HepG2 (cell line): ENCODE measurements around the gene C2orf74. TPM values are rescaled to one million over a fixed set of nuclear protein-coding genes. Genes with fewer than 3 reads are reported as not detected.

Experiments used
- ATRX ChIP-seq: sonication (generic); formaldehyde crosslinking; IDR thresholded peaks from 2 replicates; pipeline ENCODE4 v1.4.0; 2020; ENCODE audit warnings: missing genetic modification reagents, borderline replicate concordance
- CEBPB ChIP-seq: IDR thresholded peaks from 2 replicates; pipeline ENCODE4 v1.6.1; 2011; ENCODE audit warnings: low read depth, low read length, improper control_type of control experiment, borderline replicate concordance
- FOSL1 ChIP-seq: sonication (generic); formaldehyde crosslinking; IDR thresholded peaks from 2 replicates; pipeline ENCODE4 v1.9.0; 2021; ENCODE audit warnings: missing genetic modification reagents, borderline replicate concordance
- FOXP1 ChIP-seq, 2 experiments: fragments of 450-650 bp in 1 of 2; IDR thresholded peaks; 2 replicates each; pipeline ENCODE4 v1.6.1; 2017 to 2018; ENCODE audit warnings: antibody characterized with exemption in 1 of 2
- JDP2 ChIP-seq: sonication (generic); formaldehyde crosslinking; IDR thresholded peaks from 2 replicates; pipeline ENCODE4 v1.8.1; 2022; ENCODE audit warnings: missing genetic modification reagents, borderline replicate concordance
- KAT8 ChIP-seq: IDR thresholded peaks from 2 replicates; pipeline ENCODE4 v1.6.1; 2016; ENCODE audit warnings: missing genetic modification reagents, missing compliant biosample characterization
- KLF11 ChIP-seq: IDR thresholded peaks from 2 replicates; pipeline ENCODE4 v1.6.1; 2016; ENCODE audit warnings: missing compliant biosample characterization
- MATR3 ChIP-seq: sonication (generic); formaldehyde crosslinking; IDR thresholded peaks from 2 replicates; pipeline ENCODE4 v1.4.0; 2020; ENCODE audit warnings: missing genetic modification reagents
- MYC ChIP-seq: sonication (generic); formaldehyde crosslinking; IDR thresholded peaks from 2 replicates; pipeline ENCODE4 v1.9.0; 2021; ENCODE audit warnings: missing genetic modification reagents, borderline replicate concordance
- PPARG ChIP-seq: conservative IDR thresholded peaks from 2 replicates; pipeline ENCODE4 v1.6.1; 2016; ENCODE audit warnings: missing biosample characterization, missing genetic modification reagents
- SKI ChIP-seq: fragments of 450-650 bp; IDR thresholded peaks from one replicate; pipeline ENCODE4 v1.6.1; 2018; ENCODE audit warnings: mild to moderate bottlenecking; ENCODE audit not compliant: partially characterized antibody
- U2AF1 ChIP-seq: fragments of 200-400 bp; formaldehyde crosslinking; optimal IDR thresholded peaks from 2 replicates; pipeline ENCODE3; 2017; ENCODE audit warnings: mild to moderate bottlenecking, low read depth, low read length
- ZNF143 ChIP-seq: sonication (generic); formaldehyde crosslinking; IDR thresholded peaks from 2 replicates; pipeline ENCODE4 v1.4.0; 2020; ENCODE audit warnings: missing genetic modification reagents
- ZNF235 ChIP-seq: sonication (generic); formaldehyde crosslinking; IDR thresholded peaks from 2 replicates; pipeline ENCODE4 v1.8.1; 2023; ENCODE audit warnings: mild to moderate bottlenecking, missing genetic modification reagents, borderline replicate concordance
- ZNF3 ChIP-seq: IDR thresholded peaks from 2 replicates; pipeline ENCODE4 v1.7.0; 2017; ENCODE audit warnings: inconsistent platforms
- ZNF343 ChIP-seq: sonication (generic); formaldehyde crosslinking; IDR thresholded peaks from 2 replicates; pipeline ENCODE4 v1.4.0; 2020; ENCODE audit warnings: mild to moderate bottlenecking, missing genetic modification reagents
- ZNF556 ChIP-seq: sonication (generic); formaldehyde crosslinking; IDR thresholded peaks from 2 replicates; pipeline ENCODE4 v1.4.0; 2020; ENCODE audit warnings: mild to moderate bottlenecking, missing genetic modification reagents, borderline replicate concordance
- ZNF792 ChIP-seq: IDR thresholded peaks from 2 replicates; pipeline ENCODE4 v1.6.1; 2016
- ZNF878 ChIP-seq: sonication (generic); formaldehyde crosslinking; IDR thresholded peaks from 2 replicates; pipeline ENCODE4 v1.8.1; 2023; ENCODE audit warnings: mild to moderate bottlenecking, missing genetic modification reagents, moderate library complexity
- ZNF879 ChIP-seq: sonication (generic); formaldehyde crosslinking; IDR thresholded peaks from 2 replicates; pipeline ENCODE4 v1.8.1; 2023; ENCODE audit warnings: missing genetic modification reagents
- polyA plus RNA-seq, 8 experiments: library from polyadenylated mRNA; depleted of rRNA in 3 of 8; stranded (reverse) in 7 of 8; unstranded in 1 of 8; fragments of >200 nt; fragmentation: Illumina TruSeq in 4 of 8; extraction: Trizol in 4 of 8; gene quantifications; 2 replicates each; pipeline versions ENCODE4 v1.2.1 to v1.2.3, GENCODE V29; 2011 to 2016; ENCODE audit warnings: low read depth in 4 of 8, missing spikeins in 1 of 8, mixed read lengths in 1 of 8; ENCODE audit not compliant: insufficient read depth in 1 of 8
- total RNA-seq, 5 experiments: library from RNA; depleted of rRNA; stranded (reverse); fragments of >200 nt; fragmentation: Illumina TruSeq; extraction: Trizol; gene quantifications; 2 replicates each; pipeline ENCODE4 v1.2.3, GENCODE V29; 2016; ENCODE audit warnings: low read depth in 1 of 5
- TF ChIP-seq, protein P1 (sequence below): sonication (generic); formaldehyde crosslinking; IDR thresholded peaks from 2 replicates; pipeline ENCODE4 v1.5.1; 2020; ENCODE audit warnings: mild to moderate bottlenecking, missing genetic modification reagents, moderate library complexity
- TF ChIP-seq, protein P2 (sequence below): sonication (generic); formaldehyde crosslinking; IDR thresholded peaks from 2 replicates; pipeline ENCODE4 v1.4.0; 2020; ENCODE audit warnings: mild to moderate bottlenecking, missing genetic modification reagents
- TF ChIP-seq, protein P3 (sequence below): sonication (generic); formaldehyde crosslinking; IDR thresholded peaks from 2 replicates; pipeline ENCODE4 v1.8.0; 2022; ENCODE audit warnings: mild to moderate bottlenecking, missing genetic modification reagents, moderate library complexity
- TF ChIP-seq, protein P4 (sequence below): sonication (generic); formaldehyde crosslinking; conservative IDR thresholded peaks from 2 replicates; pipeline ENCODE4 v1.4.0; 2020; ENCODE audit warnings: missing genetic modification reagents
- TF ChIP-seq, protein P5 (sequence below): sonication (generic); formaldehyde crosslinking; conservative IDR thresholded peaks from 2 replicates; pipeline ENCODE4 v1.8.0; 2022; ENCODE audit warnings: low read depth, missing genetic modification reagents

Gene C2orf74
- total and polyA plus RNA-seq, 2 of the 13 experiments (the other 11 are each of a cell fraction or from before 2014, with no cell fraction given) = 10.6 to 13.8 TPM

DNA sequence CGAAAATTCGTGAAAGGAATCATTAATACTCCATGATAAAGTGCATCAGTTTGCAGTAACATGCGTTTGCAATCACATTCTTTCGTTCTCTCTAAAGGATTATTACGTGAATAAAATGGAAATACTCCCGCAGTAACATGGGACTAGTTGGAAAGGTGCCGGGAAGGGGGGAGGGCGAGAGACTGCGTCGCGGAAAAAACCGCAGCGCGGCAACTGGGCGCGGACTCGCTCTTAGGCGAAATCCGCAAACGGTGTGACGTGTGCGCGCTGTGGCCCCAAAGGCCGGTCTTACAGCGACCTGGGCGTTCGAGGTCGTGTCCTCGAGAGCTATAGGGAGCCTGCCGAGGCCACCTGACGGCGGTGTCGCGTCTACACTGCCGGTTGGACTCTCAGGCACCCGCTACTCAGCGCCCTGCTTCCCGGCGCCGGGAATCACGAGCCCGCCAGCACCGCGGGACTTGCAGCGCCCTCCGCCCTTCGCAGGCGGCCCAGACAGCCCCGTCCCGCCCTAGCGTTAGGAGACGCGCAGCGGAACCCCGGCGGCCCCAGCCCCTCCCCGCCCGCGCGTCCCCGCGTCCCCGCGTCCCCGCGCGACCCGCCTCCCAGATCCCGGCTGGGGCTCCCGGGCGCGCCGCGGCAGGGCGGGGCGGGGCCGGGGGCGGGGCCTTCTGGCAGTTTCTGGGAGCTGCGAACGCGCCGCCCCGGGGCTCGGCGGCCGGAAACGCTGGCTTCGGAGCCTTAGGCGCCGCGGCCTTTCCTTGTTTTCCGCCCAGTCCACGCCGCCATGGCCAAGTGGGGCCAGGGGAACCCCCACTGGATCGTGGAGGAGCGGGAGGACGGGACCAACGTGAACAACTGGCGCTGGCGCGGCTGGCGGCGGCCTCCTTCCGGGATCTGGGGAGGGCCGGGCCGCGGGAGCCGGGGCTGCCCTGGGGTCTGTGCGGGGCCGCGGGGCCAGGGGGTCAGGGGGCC is 15.1 kb downstream of the C2orf74 start (continued):
- TF ChIP-seq, protein P1, sequence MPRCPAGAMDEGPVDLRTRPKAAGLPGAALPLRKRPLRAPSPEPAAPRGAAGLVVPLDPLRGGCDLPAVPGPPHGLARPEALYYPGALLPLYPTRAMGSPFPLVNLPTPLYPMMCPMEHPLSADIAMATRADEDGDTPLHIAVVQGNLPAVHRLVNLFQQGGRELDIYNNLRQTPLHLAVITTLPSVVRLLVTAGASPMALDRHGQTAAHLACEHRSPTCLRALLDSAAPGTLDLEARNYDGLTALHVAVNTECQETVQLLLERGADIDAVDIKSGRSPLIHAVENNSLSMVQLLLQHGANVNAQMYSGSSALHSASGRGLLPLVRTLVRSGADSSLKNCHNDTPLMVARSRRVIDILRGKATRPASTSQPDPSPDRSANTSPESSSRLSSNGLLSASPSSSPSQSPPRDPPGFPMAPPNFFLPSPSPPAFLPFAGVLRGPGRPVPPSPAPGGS (CRISPR knock-in tag) = peak; percentile 76; the same call in 1 of the 2 replicates
- TF ChIP-seq FOXP1 (IDR thresholded peaks at IDR 0.05) (no peak), FOXP1 (CRISPR knock-in tag; IDR thresholded peaks at IDR 0.05) (no peak; the same call in 1 of the 2 replicates), ZNF3 (CRISPR knock-in tag) (peak; percentile 66; the same call in 1 of the 2 replicates), KLF11 (CRISPR knock-in tag) (no peak), ZNF235 (CRISPR knock-in tag) (peak; percentile 82; the same call in 1 of the 2 replicates), PPARG (0 out of 2 replicates have a peak, but pooled peaks have one; percentile 71), MATR3 (no peak), CEBPB (no peak), FOSL1 (CRISPR knock-in tag) (no peak), KAT8 (CRISPR knock-in tag) (peak; percentile 83; the same call in 1 of the 2 replicates), ZNF556 (peak; percentile 88; the same call in 1 of the 2 replicates), JDP2 (CRISPR knock-in tag) (no peak; the same call in 1 of the 2 replicates), ATRX (CRISPR knock-in tag) (no peak), ZNF792 (CRISPR knock-in tag) (peak; percentile 92), ZNF343 (CRISPR knock-in tag) (peak; percentile 98), SKI (peak; percentile 94), ZNF878 (CRISPR knock-in tag) (peak; percentile 92; the same call in 1 of the 2 replicates), ZNF143 (CRISPR knock-in tag) (no peak; the same call in none of the 2 replicates), ZNF879 (CRISPR knock-in tag) (peak; percentile 83), MYC (CRISPR knock-in tag) (peak; percentile 83; the same call in 1 of the 2 replicates), U2AF1 (no peak)
- TF ChIP-seq, protein P2, sequence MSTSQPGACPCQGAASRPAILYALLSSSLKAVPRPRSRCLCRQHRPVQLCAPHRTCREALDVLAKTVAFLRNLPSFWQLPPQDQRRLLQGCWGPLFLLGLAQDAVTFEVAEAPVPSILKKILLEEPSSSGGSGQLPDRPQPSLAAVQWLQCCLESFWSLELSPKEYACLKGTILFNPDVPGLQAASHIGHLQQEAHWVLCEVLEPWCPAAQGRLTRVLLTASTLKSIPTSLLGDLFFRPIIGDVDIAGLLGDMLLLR = peak; percentile 69
- TF ChIP-seq, protein P3, sequence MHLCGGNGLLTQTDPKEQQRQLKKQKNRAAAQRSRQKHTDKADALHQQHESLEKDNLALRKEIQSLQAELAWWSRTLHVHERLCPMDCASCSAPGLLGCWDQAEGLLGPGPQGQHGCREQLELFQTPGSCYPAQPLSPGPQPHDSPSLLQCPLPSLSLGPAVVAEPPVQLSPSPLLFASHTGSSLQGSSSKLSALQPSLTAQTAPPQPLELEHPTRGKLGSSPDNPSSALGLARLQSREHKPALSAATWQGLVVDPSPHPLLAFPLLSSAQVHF (CRISPR knock-in tag) = peak; percentile 96
- TF ChIP-seq, protein P4, sequence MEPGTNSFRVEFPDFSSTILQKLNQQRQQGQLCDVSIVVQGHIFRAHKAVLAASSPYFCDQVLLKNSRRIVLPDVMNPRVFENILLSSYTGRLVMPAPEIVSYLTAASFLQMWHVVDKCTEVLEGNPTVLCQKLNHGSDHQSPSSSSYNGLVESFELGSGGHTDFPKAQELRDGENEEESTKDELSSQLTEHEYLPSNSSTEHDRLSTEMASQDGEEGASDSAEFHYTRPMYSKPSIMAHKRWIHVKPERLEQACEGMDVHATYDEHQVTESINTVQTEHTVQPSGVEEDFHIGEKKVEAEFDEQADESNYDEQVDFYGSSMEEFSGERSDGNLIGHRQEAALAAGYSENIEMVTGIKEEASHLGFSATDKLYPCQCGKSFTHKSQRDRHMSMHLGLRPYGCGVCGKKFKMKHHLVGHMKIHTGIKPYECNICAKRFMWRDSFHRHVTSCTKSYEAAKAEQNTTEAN (CRISPR knock-in tag) = peak; percentile 83
- TF ChIP-seq, protein P5, sequence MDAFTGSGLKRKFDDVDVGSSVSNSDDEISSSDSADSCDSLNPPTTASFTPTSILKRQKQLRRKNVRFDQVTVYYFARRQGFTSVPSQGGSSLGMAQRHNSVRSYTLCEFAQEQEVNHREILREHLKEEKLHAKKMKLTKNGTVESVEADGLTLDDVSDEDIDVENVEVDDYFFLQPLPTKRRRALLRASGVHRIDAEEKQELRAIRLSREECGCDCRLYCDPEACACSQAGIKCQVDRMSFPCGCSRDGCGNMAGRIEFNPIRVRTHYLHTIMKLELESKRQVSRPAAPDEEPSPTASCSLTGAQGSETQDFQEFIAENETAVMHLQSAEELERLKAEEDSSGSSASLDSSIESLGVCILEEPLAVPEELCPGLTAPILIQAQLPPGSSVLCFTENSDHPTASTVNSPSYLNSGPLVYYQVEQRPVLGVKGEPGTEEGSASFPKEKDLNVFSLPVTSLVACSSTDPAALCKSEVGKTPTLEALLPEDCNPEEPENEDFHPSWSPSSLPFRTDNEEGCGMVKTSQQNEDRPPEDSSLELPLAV = peak; percentile 83; the same call in 1 of the 2 replicates
